SK-N-SH treated with all-trans-retinoic acid at 6 μM for 48 hours (cell line): ENCODE data around the gene CDC6.

Experiments used
- ATAC-seq: fragments of 200-7000 bp; cut with Tn5 transposase; 3 replicates; pipeline ENCODE4 v1.9.1; 2020; ENCODE audit warnings: mild to moderate bottlenecking, moderate library complexity
- BACH2 ChIP-seq: fragments of 250-450 bp; sonication (Bioruptor Pico); IDR thresholded peaks from 2 replicates; pipeline ENCODE4 v1.9.0; 2021; ENCODE audit warnings: mild to moderate bottlenecking, borderline replicate concordance
- CREB5 ChIP-seq: fragments of 250-450 bp; sonication (Bioruptor Pico); IDR thresholded peaks from 2 replicates; pipeline ENCODE4 v1.5.1; 2020; ENCODE audit warnings: low read depth, mild to moderate bottlenecking, moderate library complexity
- CSDC2 ChIP-seq: fragments of 250-450 bp; sonication (Bioruptor Pico); IDR thresholded peaks from 2 replicates; pipeline ENCODE4 v1.5.0; 2020; ENCODE audit warnings: mild to moderate bottlenecking, moderate library complexity
- CSRNP3 ChIP-seq: fragments of 250-450 bp; sonication (Bioruptor Pico); IDR thresholded peaks from 2 replicates; pipeline ENCODE4 v1.5.1; 2021; ENCODE audit warnings: mild to moderate bottlenecking, moderate library complexity
- ESRRG ChIP-seq: fragments of 250-450 bp; sonication (Bioruptor Pico); IDR thresholded peaks from 2 replicates; pipeline ENCODE4 v1.6.1; 2021; ENCODE audit warnings: mild to moderate bottlenecking
- GLIS3 ChIP-seq: fragments of 250-450 bp; sonication (Bioruptor Pico); IDR thresholded peaks from 2 replicates; pipeline ENCODE4 v1.5.0; 2020; ENCODE audit warnings: mild to moderate bottlenecking, moderate library complexity
- ISL1 ChIP-seq: fragments of 250-450 bp; sonication (Bioruptor Pico); IDR thresholded peaks from 2 replicates; pipeline ENCODE4 v2.1.2; 2022; ENCODE audit warnings: mild to moderate bottlenecking, moderate library complexity
- OSR1 ChIP-seq: fragments of 250-450 bp; sonication (Bioruptor Pico); IDR thresholded peaks from 2 replicates; pipeline ENCODE4 v1.8.0; 2022; ENCODE audit warnings: moderate library complexity, mild to moderate bottlenecking, inconsistent platforms
- POU6F1 ChIP-seq: fragments of 250-450 bp; sonication (Bioruptor Pico); IDR thresholded peaks from 2 replicates; pipeline ENCODE4 v1.8.0; 2021; ENCODE audit warnings: low read depth, mild to moderate bottlenecking, moderate library complexity, borderline replicate concordance
- PPARA ChIP-seq: fragments of 250-450 bp; sonication (Bioruptor Pico); IDR thresholded peaks from 2 replicates; pipeline ENCODE4 v1.5.0; 2020; ENCODE audit warnings: mild to moderate bottlenecking, borderline replicate concordance
- SNAI2 ChIP-seq: fragments of 250-450 bp; sonication (Bioruptor Pico); IDR thresholded peaks from 2 replicates; pipeline ENCODE4 v1.5.0; 2020; ENCODE audit warnings: mild to moderate bottlenecking, moderate library complexity
- TCF4 ChIP-seq: fragments of 250-450 bp; sonication (Bioruptor Pico); IDR thresholded peaks from 2 replicates; pipeline ENCODE4 v1.8.0; 2021; ENCODE audit warnings: mild to moderate bottlenecking, moderate library complexity, borderline replicate concordance
- TOX ChIP-seq: fragments of 250-450 bp; sonication (Bioruptor Pico); IDR thresholded peaks from 2 replicates; pipeline ENCODE4 v1.8.0; 2021; ENCODE audit warnings: mild to moderate bottlenecking, moderate library complexity, borderline replicate concordance
- ZC3H10 ChIP-seq: fragments of 250-450 bp; sonication (Bioruptor Pico); IDR thresholded peaks from 2 replicates; pipeline ENCODE4 v1.5.1; 2021; ENCODE audit warnings: mild to moderate bottlenecking, moderate library complexity
- ZFP3 ChIP-seq: fragments of 250-450 bp; sonication (Bioruptor Pico); IDR thresholded peaks from 2 replicates; pipeline ENCODE4 v1.5.0; 2020; ENCODE audit warnings: mild to moderate bottlenecking, moderate library complexity
- ZFP30 ChIP-seq: fragments of 450-650 bp; formaldehyde crosslinking; IDR thresholded peaks from 2 replicates; pipeline ENCODE4 v1.5.0; 2022; ENCODE audit warnings: mild to moderate bottlenecking, moderate library complexity
- ZNF8 ChIP-seq: fragments of 450-650 bp; formaldehyde crosslinking; IDR thresholded peaks from 2 replicates; pipeline ENCODE4 v1.5.0; 2020; ENCODE audit warnings: mild to moderate bottlenecking, moderate library complexity
- TF ChIP-seq, protein P1 (sequence below): fragments of 250-450 bp; sonication (Bioruptor Pico); IDR thresholded peaks from 2 replicates; pipeline ENCODE4 v1.8.0; 2020; ENCODE audit warnings: mild to moderate bottlenecking, moderate library complexity, borderline replicate concordance

CDC6 gene

GRCh38 chr17:40340880-40341807, 53.5 kb downstream of the CDC6 start (continued):
- TF ChIP-seq ZFP30 (peak; percentile 40; the same call in 1 of the 2 replicates), OSR1 (CRISPR knock-in tag) (no peak)

DNA sequence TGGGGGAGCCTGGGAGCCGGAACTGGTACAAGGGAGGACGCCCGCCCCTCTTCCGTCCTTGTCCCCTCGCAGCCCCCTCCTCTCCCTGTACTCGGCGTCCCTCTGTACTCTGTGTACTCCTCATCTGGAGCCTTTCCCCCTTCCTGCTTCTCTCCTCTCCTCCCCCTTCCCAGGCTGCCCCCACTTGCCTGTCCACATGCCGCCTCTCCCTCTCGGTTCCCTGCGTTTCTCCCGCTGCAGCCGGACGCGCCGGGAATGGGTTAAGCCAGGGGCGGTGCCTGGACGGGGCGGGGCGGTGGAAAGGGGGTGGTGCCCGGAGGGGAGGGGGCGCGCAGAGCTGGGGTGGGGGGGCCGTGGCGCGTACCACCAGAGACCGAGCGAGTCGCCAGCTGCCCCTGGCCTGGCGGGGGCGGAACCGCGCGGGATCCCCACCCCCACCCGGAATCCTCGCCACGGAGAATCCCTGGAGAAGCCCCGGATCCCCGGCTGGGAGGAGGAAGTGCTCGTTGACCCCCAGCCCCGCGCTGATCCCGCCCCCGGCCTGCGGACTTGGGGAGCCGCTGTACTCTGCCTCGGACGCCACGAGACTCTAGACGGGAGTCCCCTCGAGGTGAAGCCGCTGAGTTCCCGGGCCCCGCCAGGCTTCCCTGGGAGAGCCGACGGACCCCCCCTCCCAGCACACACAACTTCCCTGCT, 54.3 kb downstream of the CDC6 start:
- ATAC-seq, result peak; percentile 60

DNA sequence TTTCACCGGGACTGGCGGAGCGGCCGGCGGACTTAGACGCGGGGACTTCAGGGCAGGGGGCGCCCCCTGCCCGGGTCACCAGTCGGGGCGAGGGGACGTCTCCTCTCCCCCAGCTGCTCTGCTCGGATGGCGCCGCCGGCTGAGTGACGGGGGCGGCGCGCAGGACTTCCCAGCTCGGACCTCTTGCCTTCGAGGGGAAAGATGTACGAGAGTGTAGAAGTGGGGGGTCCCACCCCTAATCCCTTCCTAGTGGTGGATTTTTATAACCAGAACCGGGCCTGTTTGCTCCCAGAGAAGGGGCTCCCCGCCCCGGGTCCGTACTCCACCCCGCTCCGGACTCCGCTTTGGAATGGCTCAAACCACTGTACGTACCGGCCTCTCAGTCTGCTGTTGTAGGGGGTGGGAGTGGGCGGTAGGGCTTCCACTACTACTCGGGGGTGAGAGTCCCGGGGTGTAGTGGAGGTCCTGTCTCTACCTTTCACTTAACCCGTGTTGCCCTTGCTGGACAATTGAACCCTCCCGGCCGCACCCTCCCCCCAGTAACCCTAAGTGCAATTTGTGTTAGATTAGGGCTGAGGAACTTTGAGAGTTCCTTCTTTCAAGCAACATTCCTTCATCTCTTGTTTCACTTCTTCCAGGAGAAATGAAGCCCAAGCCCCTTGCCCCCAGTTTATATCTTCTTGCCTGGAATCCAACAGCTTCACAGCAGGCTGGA, 55.0 kb downstream of the CDC6 start:
- no peak for ATAC-seq
- no peak for TF ChIP-seq GLIS3 (CRISPR knock-in tag)
- TF ChIP-seq PPARA (CRISPR knock-in tag), result no peak
- no peak for TF ChIP-seq ISL1
- no peak for TF ChIP-seq TOX (CRISPR knock-in tag)
- no peak for TF ChIP-seq BACH2 (CRISPR knock-in tag)
- no peak for TF ChIP-seq TCF4 (CRISPR knock-in tag)
- no peak for TF ChIP-seq ZFP30
- TF ChIP-seq ZFP3 (CRISPR knock-in tag), result no peak
- no peak for TF ChIP-seq ZC3H10
- no peak for TF ChIP-seq CSDC2
- no peak for TF ChIP-seq SNAI2 (CRISPR knock-in tag)
- TF ChIP-seq ZNF8, result no peak
- TF ChIP-seq POU6F1, result no peak
- no peak for TF ChIP-seq CSRNP3 (CRISPR knock-in tag)

More for the DNA sequence above, 54.3 kb downstream of the CDC6 start:
- TF ChIP-seq CREB5 (CRISPR knock-in tag), result peak; percentile 57; the same call in 1 of the 2 replicates
- no peak for TF ChIP-seq OSR1 (CRISPR knock-in tag)
- TF ChIP-seq, protein P1, sequence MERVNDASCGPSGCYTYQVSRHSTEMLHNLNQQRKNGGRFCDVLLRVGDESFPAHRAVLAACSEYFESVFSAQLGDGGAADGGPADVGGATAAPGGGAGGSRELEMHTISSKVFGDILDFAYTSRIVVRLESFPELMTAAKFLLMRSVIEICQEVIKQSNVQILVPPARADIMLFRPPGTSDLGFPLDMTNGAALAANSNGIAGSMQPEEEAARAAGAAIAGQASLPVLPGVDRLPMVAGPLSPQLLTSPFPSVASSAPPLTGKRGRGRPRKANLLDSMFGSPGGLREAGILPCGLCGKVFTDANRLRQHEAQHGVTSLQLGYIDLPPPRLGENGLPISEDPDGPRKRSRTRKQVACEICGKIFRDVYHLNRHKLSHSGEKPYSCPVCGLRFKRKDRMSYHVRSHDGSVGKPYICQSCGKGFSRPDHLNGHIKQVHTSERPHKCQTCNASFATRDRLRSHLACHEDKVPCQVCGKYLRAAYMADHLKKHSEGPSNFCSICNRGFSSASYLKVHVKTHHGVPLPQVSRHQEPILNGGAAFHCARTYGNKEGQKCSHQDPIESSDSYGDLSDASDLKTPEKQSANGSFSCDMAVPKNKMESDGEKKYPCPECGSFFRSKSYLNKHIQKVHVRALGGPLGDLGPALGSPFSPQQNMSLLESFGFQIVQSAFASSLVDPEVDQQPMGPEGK, result 0 out of 2 replicates have a peak, but pooled peaks have one; percentile 17
- TF ChIP-seq ESRRG (CRISPR knock-in tag), result 0 out of 2 replicates have a peak, but pooled peaks have one; percentile 14
- 0 out of 2 replicates have a peak, but pooled peaks have one; percentile 21 for TF ChIP-seq CSRNP3 (CRISPR knock-in tag)
- no peak for TF ChIP-seq POU6F1
